Right lobe of liver (tissue), 4 donors: Measurements from ENCODE around the gene HCAR3.
"Not testable (repeated sequence)": the region's sequence is repeated elsewhere in the genome, so short reads cannot be mapped to it uniquely, and the experiment has no call there.

Experiments
- CTCF ChIP-seq, 4 donors: fragments of 200-600 bp in 3 of 4; fragments of 450-650 bp in 1 of 4; IDR thresholded peaks; one replicate each; pipeline versions ENCODE4 v1.5.1 to v1.8.0; 2016 to 2022; ENCODE audit warnings: antibody characterized with exemption in 4 of 4, mild to moderate bottlenecking in 2 of 4
- POLR2A ChIP-seq: fragments of 450-650 bp; IDR thresholded peaks from one replicate; pipeline ENCODE4 v1.6.1; 2017; ENCODE audit warnings: antibody characterized with exemption, mild to moderate bottlenecking
- donor health status: DM: no; HTN: no; CAD: no.
- donor health status: DM: no; HTN: no; CAD: no.
- donor health status: DM: no; HTN: yes; CAD: no.

DNA sequence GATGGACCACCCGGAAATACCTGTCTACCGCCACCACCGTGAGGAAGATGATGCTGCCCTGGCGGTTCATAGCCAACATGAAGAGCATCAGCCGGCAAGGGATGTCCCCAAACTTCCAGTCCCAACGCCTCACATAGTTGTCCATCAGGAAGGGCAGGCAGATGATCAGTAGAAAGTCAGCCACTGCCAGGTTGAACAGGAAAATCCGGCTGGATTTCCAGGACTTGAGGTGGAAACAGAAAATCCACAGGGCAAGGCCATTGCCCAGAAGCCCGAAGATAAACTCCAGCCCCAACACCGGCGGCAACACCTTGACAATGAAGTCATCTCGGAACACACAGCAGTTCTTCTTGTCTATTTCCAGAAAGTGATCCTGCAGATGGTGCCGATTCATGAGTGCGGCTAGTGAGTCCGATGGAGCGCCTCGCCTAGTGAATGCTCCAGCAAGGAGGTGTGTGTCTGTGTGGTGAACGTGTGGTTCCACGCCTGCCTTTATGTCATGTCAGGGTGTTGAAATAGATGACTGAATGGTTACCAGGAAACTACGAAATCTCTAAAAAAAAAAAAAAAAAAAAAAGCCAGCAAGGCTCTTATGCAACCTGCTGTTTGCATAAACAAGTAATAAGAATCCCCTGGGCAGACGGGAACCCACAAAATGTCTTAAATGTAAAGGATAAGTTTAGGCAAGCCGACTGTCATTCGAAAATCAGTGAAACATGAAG lies 13.6 kb downstream of the HCAR3 start, which contains the start of gene HCAR2:
- not testable (repeated sequence) for TF ChIP-seq CTCF (IDR thresholded peaks at IDR 0.05); POLR2A
